K562 (cell line): ENCODE measurements around the gene GPR135. TPM values are rescaled to one million over a fixed set of nuclear protein-coding genes. Genes with fewer than 3 reads are reported as not detected.
A peak's percentile ranks its signal among the peaks of the same experiment; 100 is the strongest.

Experiments
- ATAC-seq: fragments of 200-7000 bp; cut with Tn5 transposase; 3 replicates; pipeline ENCODE4 v1.9.1; 2020; ENCODE audit warnings: moderate library complexity
- BruUV-seq: library from RNA; stranded (reverse); fragments of 400-500 nt; replicated peaks from 2 replicates; lab custom pipeline; 2021; lab: Mats Ljungman, UMichigan
- CTCF ChIA-PET: fragments of 300-600 bp; formaldehyde crosslinking; extraction: SDS; loops from one replicate; lab custom pipeline; 2021; ENCODE audit warnings: low intra/inter-chr PET ratio; lab: Yijun Ruan, JAX
- POLR2A ChIA-PET: fragments of 300-600, 350-650 bp; sonication (Branson Sonifier 250); formaldehyde crosslinking; extraction: SDS; loops from one replicate; lab custom pipeline; 2021; ENCODE audit warnings: antibody characterized with exemption, inconsistent platforms; lab: Yijun Ruan, JAX
- DNase-seq, 4 experiments: peaks; one replicate each; pipeline versions ENCODE4 v3.0.0 to v3.0.0-alpha.2; 2011 to 2018; ENCODE audit warnings: low spot score in 3 of 4, mixed read lengths in 3 of 4; ENCODE audit errors: extremely low read depth in 1 of 4
- FAIRE-seq: peaks from 2 replicates; lab custom pipeline; 2011; peaks lifted over from hg19 to GRCh38; lab: Jason Lieb, UNC
- H2AFZ ChIP-seq: 2 replicates; pipeline ENCODE4 v1.6.0; 2011; ENCODE audit warnings: low read depth, low read length, control low read depth, inconsistent platforms
- H3K27ac ChIP-seq: fragments of 200-600 bp; 3 replicates; pipeline ENCODE4 v1.8.0; 2011; ENCODE audit warnings: low read depth, mild to moderate bottlenecking, control low read depth, inconsistent platforms, low read length, moderate library complexity, mixed read lengths; ENCODE audit errors: extremely low read depth
- H3K27me3 ChIP-seq, 2 experiments: fragments of 300-600 bp in 1 of 2; 2 replicates in 1 of 2; 3 replicates in 1 of 2; pipeline versions ENCODE4 v1.6.0 to v1.8.0; 2011; ENCODE audit warnings: inconsistent platforms in 2 of 2, low read length in 2 of 2, mild to moderate bottlenecking in 1 of 2, mixed read lengths in 1 of 2, moderate library complexity in 1 of 2; ENCODE audit not compliant: control insufficient read depth in 2 of 2, insufficient read depth in 2 of 2
- H3K36me3 ChIP-seq: fragments of 300-600 bp; 3 replicates; pipeline ENCODE4 v1.8.0; 2011; ENCODE audit warnings: mild to moderate bottlenecking, low read length, inconsistent platforms; ENCODE audit not compliant: control insufficient read depth, insufficient read depth
- H3K4me1 ChIP-seq, 2 experiments: fragments of 200-600 bp in 1 of 2; replicated peaks in 1 of 2; 2 replicates in 1 of 2; 3 replicates in 1 of 2; pipeline versions ENCODE4 v1.5.1 to v1.8.0; 2011; ENCODE audit warnings: inconsistent platforms in 2 of 2, low read length in 2 of 2, mild to moderate bottlenecking in 1 of 2, mixed read lengths in 1 of 2, moderate library complexity in 1 of 2; ENCODE audit not compliant: control insufficient read depth in 2 of 2, insufficient read depth in 2 of 2
- H3K4me2 ChIP-seq: 2 replicates; pipeline ENCODE4 v1.6.1; 2011; ENCODE audit warnings: low read length, control low read depth, inconsistent platforms, mixed read lengths; ENCODE audit not compliant: insufficient read depth
- H3K4me3 ChIP-seq: fragments of 200-600 bp; sonication (generic), shearing (Covaris generic); 2 replicates; pipeline ENCODE4 v1.5.1; 2016; ENCODE audit warnings: control low read depth, inconsistent platforms
- H3K79me2 ChIP-seq: fragments of 200-600 bp; 3 replicates; pipeline ENCODE4 v1.8.0; 2011; ENCODE audit warnings: low read length, inconsistent platforms; ENCODE audit not compliant: control insufficient read depth, insufficient read depth
- H3K9ac ChIP-seq, 2 experiments: 2 replicates each; pipeline versions ENCODE4 v1.6.0 to v1.6.1; 2011; ENCODE audit warnings: low read depth in 2 of 2, low read length in 2 of 2, control low read depth in 1 of 2, inconsistent platforms in 1 of 2, mild to moderate bottlenecking in 1 of 2, mixed read lengths in 1 of 2; ENCODE audit not compliant: insufficient read depth in 1 of 2
- H3K9me1 ChIP-seq: one replicate; pipeline ENCODE4 v1.6.0; 2011; ENCODE audit warnings: inconsistent platforms, mild to moderate bottlenecking, low read length, moderate library complexity; ENCODE audit not compliant: control insufficient read depth, insufficient read depth
- H3K9me3 ChIP-seq: replicated peaks from 2 replicates; pipeline ENCODE4 v1.5.1; 2011; ENCODE audit warnings: low read depth, low read length, inconsistent platforms; ENCODE audit not compliant: control insufficient read depth, insufficient read depth
- H4K20me1 ChIP-seq: replicated peaks from 2 replicates; pipeline ENCODE4 v1.6.1; 2011; ENCODE audit warnings: low read length, inconsistent platforms, mixed read lengths; ENCODE audit not compliant: control insufficient read depth, insufficient read depth
- CREM ChIP-seq: IDR thresholded peaks from 2 replicates; pipeline ENCODE4 v1.6.1; 2014; ENCODE audit warnings: antibody characterized with exemption, low read depth
- EP400 ChIP-seq: fragments of 450-650 bp; IDR thresholded peaks from 2 replicates; pipeline ENCODE4 v1.6.1; 2017; ENCODE audit warnings: antibody characterized with exemption, mild to moderate bottlenecking, moderate library complexity
- FOSL1 ChIP-seq: fragments of 200-800 bp; sonication (Bioruptor generic); conservative IDR thresholded peaks from 2 replicates; pipeline ENCODE4 v1.6.1; 2016; ENCODE audit warnings: missing genetic modification characterization, missing compliant biosample characterization
- GABPB1 ChIP-seq: sonication (generic); formaldehyde crosslinking; IDR thresholded peaks from 2 replicates; pipeline ENCODE4 v1.8.0; 2022; ENCODE audit warnings: mild to moderate bottlenecking, missing genetic modification reagents
- GTF2E2 ChIP-seq: fragments of 200-800 bp; sonication (Bioruptor generic); IDR thresholded peaks from 2 replicates; pipeline ENCODE4 v1.6.1; 2016; ENCODE audit warnings: missing genetic modification characterization, missing compliant biosample characterization
- HDAC8 ChIP-seq: fragments of 450-650 bp; IDR thresholded peaks from 2 replicates; pipeline ENCODE4 v1.6.1; 2016; ENCODE audit warnings: mild to moderate bottlenecking, missing genetic modification characterization, moderate library complexity, missing compliant biosample characterization
- NR2C1 ChIP-seq, 2 experiments: fragments of 450-650 bp; IDR thresholded peaks; 2 replicates each; pipeline ENCODE4 v1.6.1; 2017; ENCODE audit warnings: mild to moderate bottlenecking in 2 of 2, antibody characterized with exemption in 1 of 2, inconsistent platforms in 1 of 2, missing compliant biosample characterization in 1 of 2, missing genetic modification characterization in 1 of 2
- POLR2B ChIP-seq: fragments of 450-650 bp; IDR thresholded peaks from 2 replicates; pipeline ENCODE4 v1.6.1; 2018; ENCODE audit warnings: low read depth; ENCODE audit not compliant: partially characterized antibody
- RBM22 ChIP-seq: fragments of 200-400 bp; formaldehyde crosslinking; IDR thresholded peaks from 2 replicates; pipeline ENCODE4 v1.6.1; 2018; ENCODE audit warnings: low read length, low read depth; ENCODE audit not compliant: poor library complexity, severe bottlenecking
- SLC30A9 ChIP-seq: fragments of 250-450 bp; sonication (Bioruptor Pico); IDR thresholded peaks from 2 replicates; pipeline ENCODE4 v1.8.0; 2022; ENCODE audit warnings: mild to moderate bottlenecking, moderate library complexity
- ZFP1 ChIP-seq: fragments of 450-650 bp; formaldehyde crosslinking; IDR thresholded peaks from 2 replicates; pipeline ENCODE4 v1.4.0; 2020; ENCODE audit warnings: mild to moderate bottlenecking, mixed read lengths
- ZNF764 ChIP-seq: fragments of 250-450 bp; sonication (Bioruptor Pico); IDR thresholded peaks from 2 replicates; pipeline ENCODE4 v1.4.0; 2020; ENCODE audit warnings: low read depth, mild to moderate bottlenecking, moderate library complexity
- WGBS: fragments of 100-300 bp; shearing (Covaris generic); methylation state at CpG from one replicate; pipeline ENCODE4 v1.1.6; 2016; ENCODE audit warnings: low coverage, mixed read lengths; ENCODE audit not compliant: insufficient coverage; ENCODE audit errors: missing lambda C conversion rate; 5-methylcytosine and 5-hydroxymethylcytosine counted together
- in situ Hi-C: fragments of 300-500 bp; cut with MboI; formaldehyde crosslinking; loops from 4 replicates; pipeline ENCODE4 v1.15.0; 2018; ENCODE audit warnings: inconsistent platforms, mixed read lengths
- intact Hi-C: fragments of 100-400 bp; cut with micrococcal nuclease; formaldehyde crosslinking; loops from 2 replicates; pipeline ENCODE4 v1.14.2; 2022
- polyA plus RNA-seq, 8 experiments: library from polyadenylated mRNA; depleted of rRNA in 4 of 8; stranded (reverse) in 5 of 8; unstranded in 3 of 8; fragments of >200 nt; fragmentation: Nextera tagmentation in 2 of 8; fragmentation: Illumina TruSeq in 1 of 8; extraction: Ambion mirVana in 2 of 8; extraction: Trizol in 1 of 8; gene quantifications; 2 replicates each; pipeline versions ENCODE4 v1.2.1 to v1.2.3, GENCODE V29; 2011 to 2014; ENCODE audit warnings: inconsistent platforms in 1 of 8, missing spikeins in 1 of 8
- total RNA-seq, 7 experiments: library from RNA; depleted of rRNA in 6 of 7; stranded (reverse); fragments of >200 nt in 6 of 7; fragmentation: Illumina TruSeq in 2 of 7; extraction: Trizol in 2 of 7; gene quantifications; 2 replicates each; pipeline versions ENCODE4 v1.2.1 to v1.2.3, GENCODE V29; 2011 to 2021; ENCODE audit warnings: low replicate concordance in 1 of 7
- TF ChIP-seq, protein P1 (sequence below), 2 experiments: fragments of 200-800 bp in 1 of 2; sonication (Bioruptor generic) in 1 of 2; sonication (generic) in 1 of 2; formaldehyde crosslinking in 1 of 2; IDR thresholded peaks in 1 of 2; conservative IDR thresholded peaks in 1 of 2; 2 replicates each; pipeline versions ENCODE4 v1.5.0 to v1.6.1; 2016 to 2020; ENCODE audit warnings: missing compliant biosample characterization in 1 of 2, missing genetic modification characterization in 1 of 2, missing genetic modification reagents in 1 of 2
- TF ChIP-seq, protein P2 (sequence below): fragments of 450-650 bp; IDR thresholded peaks from 2 replicates; pipeline ENCODE4 v1.6.1; 2016; ENCODE audit warnings: missing biosample characterization, missing genetic modification characterization
- TF ChIP-seq, protein P3 (sequence below): fragments of 250-450 bp; sonication (Bioruptor Pico); IDR thresholded peaks from 2 replicates; pipeline ENCODE4 v1.9.0; 2021; ENCODE audit warnings: mild to moderate bottlenecking
- TF ChIP-seq, protein P4 (sequence below), 2 experiments: IDR thresholded peaks in 1 of 2; conservative IDR thresholded peaks in 1 of 2; 2 replicates each; pipeline ENCODE4 v1.6.1; 2016; ENCODE audit warnings: low read depth in 2 of 2, mild to moderate bottlenecking in 1 of 2, missing compliant biosample characterization in 1 of 2, missing genetic modification characterization in 1 of 2, moderate library complexity in 1 of 2

Gene GPR135
- total and polyA plus RNA-seq, 9 of the 15 experiments (the other 6 are each of a cell fraction or from before 2014, with no cell fraction given) = 0.06 to 1.6 (median 1.0) TPM

DNA sequence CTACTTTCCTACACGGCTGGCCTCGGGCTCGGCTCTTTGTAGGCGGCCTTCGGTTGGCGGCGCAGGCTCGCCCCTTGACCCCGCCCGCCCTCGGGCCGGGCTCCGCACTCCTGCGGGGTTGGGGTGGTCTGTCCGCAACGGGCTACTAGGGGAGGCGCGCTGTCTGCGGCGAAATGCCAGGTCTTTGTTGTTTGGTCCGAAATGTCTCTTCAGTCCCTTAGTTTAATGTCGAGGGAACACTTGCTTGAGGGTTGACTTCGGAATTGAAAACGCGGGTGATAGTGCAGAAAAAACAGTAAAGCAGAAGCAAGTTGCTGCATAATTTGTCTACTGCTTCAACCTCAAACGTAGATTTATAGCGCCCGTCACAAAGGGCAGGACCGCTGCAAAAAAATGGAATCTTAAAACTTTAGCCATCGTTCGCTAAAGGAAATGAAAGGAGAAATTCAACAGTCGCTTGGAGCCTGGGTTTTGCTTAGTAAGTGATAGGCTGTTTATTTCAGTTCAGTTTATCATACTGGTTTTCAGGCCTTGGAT lies 19.5 kb upstream of the GPR135 start:
- Histone ChIP-seq H3K79me2 (peaks cover 73% of the 10 kb centered on the region), H3K9me1 (no peaks in the 10 kb centered on the region), H3K4me3 (peak overlapping the region; percentile 75), H3K4me1 (peaks cover 14 to 24% of the 10 kb centered on the region in 2 experiments; a peak in 4 of 5 replicates), H3K27me3 (no peaks in the 10 kb centered on the region), H3K9me3 (no peaks in the 10 kb centered on the region), H3K9ac (peak overlapping the region; percentile 74 to 97), H2AFZ (peak overlapping the region; percentile 97), H3K4me2 (peak overlapping the region; percentile 98), H4K20me1 (no peaks in the 10 kb centered on the region; the same call in none of the 2 replicates), H3K27ac (peak overlapping the region; percentile 93), H3K36me3 (peaks cover 33% of the 10 kb centered on the region; the same call in 2 of the 3 replicates)
- peak; percentile 72 for ATAC-seq
- POLR2A ChIA-PET = interaction anchor here (0.7 to 1.2 kb wide), 7 partner anchors 11 to 769 kb away, joined by 3 to 5 read pairs (median 4); no protein-coding TSS in a partner anchor
- in situ Hi-C loops (no loop called here), intact Hi-C loops (no loop called here)
- FAIRE-seq = no peak
- BruUV-seq = TSS peak; percentile 67
- under 1% methylated on average over 19 of the region's 32 CpGs for WGBS
- CTCF ChIA-PET = no interaction called here
- DNase-seq = no peak
- TF ChIP-seq EP400 (no peak), GTF2E2 (no peak), ZNF764 (CRISPR knock-in tag) (no peak), HDAC8 (tag) (no peak), ZFP1 (CRISPR knock-in tag) (no peak), SLC30A9 (no peak), FOSL1 (tag) (no peak), POLR2B (no peak), NR2C1 (IDR thresholded peaks at IDR 0.05) (peak; percentile 73), NR2C1 (tag; IDR thresholded peaks at IDR 0.05) (peak; percentile 53), CREM (peak; percentile 62; the same call in 1 of the 2 replicates), RBM22 (no peak), GABPB1 (CRISPR knock-in tag) (no peak)
- TF ChIP-seq, protein P1, sequence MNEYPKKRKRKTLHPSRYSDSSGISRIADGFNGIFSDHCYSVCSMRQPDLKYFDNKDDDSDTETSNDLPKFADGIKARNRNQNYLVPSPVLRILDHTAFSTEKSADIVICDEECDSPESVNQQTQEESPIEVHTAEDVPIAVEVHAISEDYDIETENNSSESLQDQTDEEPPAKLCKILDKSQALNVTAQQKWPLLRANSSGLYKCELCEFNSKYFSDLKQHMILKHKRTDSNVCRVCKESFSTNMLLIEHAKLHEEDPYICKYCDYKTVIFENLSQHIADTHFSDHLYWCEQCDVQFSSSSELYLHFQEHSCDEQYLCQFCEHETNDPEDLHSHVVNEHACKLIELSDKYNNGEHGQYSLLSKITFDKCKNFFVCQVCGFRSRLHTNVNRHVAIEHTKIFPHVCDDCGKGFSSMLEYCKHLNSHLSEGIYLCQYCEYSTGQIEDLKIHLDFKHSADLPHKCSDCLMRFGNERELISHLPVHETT (CRISPR knock-in tag; conservative IDR thresholded peaks at IDR 0.05 in 1 of 2, IDR thresholded peaks at IDR 0.05 in 1 of 2) = no peak
- TF ChIP-seq, protein P2, sequence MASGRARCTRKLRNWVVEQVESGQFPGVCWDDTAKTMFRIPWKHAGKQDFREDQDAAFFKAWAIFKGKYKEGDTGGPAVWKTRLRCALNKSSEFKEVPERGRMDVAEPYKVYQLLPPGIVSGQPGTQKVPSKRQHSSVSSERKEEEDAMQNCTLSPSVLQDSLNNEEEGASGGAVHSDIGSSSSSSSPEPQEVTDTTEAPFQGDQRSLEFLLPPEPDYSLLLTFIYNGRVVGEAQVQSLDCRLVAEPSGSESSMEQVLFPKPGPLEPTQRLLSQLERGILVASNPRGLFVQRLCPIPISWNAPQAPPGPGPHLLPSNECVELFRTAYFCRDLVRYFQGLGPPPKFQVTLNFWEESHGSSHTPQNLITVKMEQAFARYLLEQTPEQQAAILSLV = no peak
- TF ChIP-seq, protein P3, sequence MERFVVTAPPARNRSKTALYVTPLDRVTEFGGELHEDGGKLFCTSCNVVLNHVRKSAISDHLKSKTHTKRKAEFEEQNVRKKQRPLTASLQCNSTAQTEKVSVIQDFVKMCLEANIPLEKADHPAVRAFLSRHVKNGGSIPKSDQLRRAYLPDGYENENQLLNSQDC = no peak
- TF ChIP-seq, protein P4, sequence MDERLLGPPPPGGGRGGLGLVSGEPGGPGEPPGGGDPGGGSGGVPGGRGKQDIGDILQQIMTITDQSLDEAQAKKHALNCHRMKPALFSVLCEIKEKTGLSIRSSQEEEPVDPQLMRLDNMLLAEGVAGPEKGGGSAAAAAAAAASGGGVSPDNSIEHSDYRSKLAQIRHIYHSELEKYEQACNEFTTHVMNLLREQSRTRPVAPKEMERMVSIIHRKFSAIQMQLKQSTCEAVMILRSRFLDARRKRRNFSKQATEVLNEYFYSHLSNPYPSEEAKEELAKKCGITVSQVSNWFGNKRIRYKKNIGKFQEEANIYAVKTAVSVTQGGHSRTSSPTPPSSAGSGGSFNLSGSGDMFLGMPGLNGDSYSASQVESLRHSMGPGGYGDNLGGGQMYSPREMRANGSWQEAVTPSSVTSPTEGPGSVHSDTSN (CRISPR knock-in tag; IDR thresholded peaks at IDR 0.05; ENCODE audit: low read depth) = no peak
- TF ChIP-seq, protein P4 (tag; conservative IDR thresholded peaks at IDR 0.05; ENCODE audit: low read depth) = peak; percentile 52; the same call in 1 of the 2 replicates
